Glutamatergic neuron (in vitro differentiated cells): Measurements from ENCODE around the gene VWA5B2. TPM values are rescaled to one million over a fixed set of nuclear protein-coding genes. Genes with fewer than 3 reads are reported as not detected.

Experiments
- DNase-seq: peaks from one replicate; pipeline ENCODE4 v3.0.0; 2022
- H3K27ac Mint-ChIP-seq: one replicate; pipeline ENCODE4 v1.8.0; 2020; ENCODE audit warnings: mild to moderate bottlenecking, mixed read lengths, inconsistent platforms; ENCODE audit not compliant: unreplicated experiment
- H3K27me3 Mint-ChIP-seq: one replicate; pipeline ENCODE4 v1.8.0; 2020; ENCODE audit warnings: mild to moderate bottlenecking, moderate library complexity, mixed read lengths, inconsistent platforms; ENCODE audit not compliant: unreplicated experiment
- H3K36me3 Mint-ChIP-seq: one replicate; pipeline ENCODE4 v1.8.0; 2020; ENCODE audit warnings: mild to moderate bottlenecking, mixed read lengths, inconsistent platforms; ENCODE audit not compliant: unreplicated experiment
- H3K4me1 Mint-ChIP-seq: one replicate; pipeline ENCODE4 v1.8.0; 2020; ENCODE audit warnings: mild to moderate bottlenecking, low read depth, mixed read lengths, inconsistent platforms; ENCODE audit not compliant: unreplicated experiment
- H3K4me3 Mint-ChIP-seq: one replicate; pipeline ENCODE4 v1.8.0; 2020; ENCODE audit warnings: mild to moderate bottlenecking, mixed read lengths, inconsistent platforms; ENCODE audit not compliant: unreplicated experiment
- H3K9me3 Mint-ChIP-seq: one replicate; pipeline ENCODE4 v1.8.0; 2020; ENCODE audit warnings: mild to moderate bottlenecking, moderate library complexity, mixed read lengths, inconsistent platforms; ENCODE audit not compliant: unreplicated experiment
- CTCF ChIP-seq: fragments of 200-600 bp; sonication (generic); IDR thresholded peaks from one replicate; pipeline ENCODE4 v1.5.0; 2021; ENCODE audit not compliant: partially characterized antibody, unreplicated experiment
- total RNA-seq: library from RNA; stranded (reverse); fragmentation: NEBNext Ultra II Directional; extraction: Animal tissue kit (Norgen Biotek cat#: 25700); gene quantifications from one replicate; pipeline ENCODE4 v1.2.1, GENCODE V29; 2021; ENCODE audit not compliant: unreplicated experiment

VWA5B2 gene
- total RNA-seq, 1 donor from 2014 or later = 56.5 TPM

GRCh38 chr3:184237807-184238206 lies 8.4 kb downstream of the VWA5B2 start:
- Mint-ChIP-seq H3K27ac (peak overlapping the region; percentile 76), H3K36me3 (peaks cover 4% of the 10 kb centered on the region), H3K4me3 (no peak overlapping the region), H3K9me3 (peaks cover 19% of the 10 kb centered on the region), H3K4me1 (peaks cover 32% of the 10 kb centered on the region), H3K27me3 (peaks cover 12% of the 10 kb centered on the region)
- TF ChIP-seq CTCF = no peak
- DNase-seq = no peak

DNA sequence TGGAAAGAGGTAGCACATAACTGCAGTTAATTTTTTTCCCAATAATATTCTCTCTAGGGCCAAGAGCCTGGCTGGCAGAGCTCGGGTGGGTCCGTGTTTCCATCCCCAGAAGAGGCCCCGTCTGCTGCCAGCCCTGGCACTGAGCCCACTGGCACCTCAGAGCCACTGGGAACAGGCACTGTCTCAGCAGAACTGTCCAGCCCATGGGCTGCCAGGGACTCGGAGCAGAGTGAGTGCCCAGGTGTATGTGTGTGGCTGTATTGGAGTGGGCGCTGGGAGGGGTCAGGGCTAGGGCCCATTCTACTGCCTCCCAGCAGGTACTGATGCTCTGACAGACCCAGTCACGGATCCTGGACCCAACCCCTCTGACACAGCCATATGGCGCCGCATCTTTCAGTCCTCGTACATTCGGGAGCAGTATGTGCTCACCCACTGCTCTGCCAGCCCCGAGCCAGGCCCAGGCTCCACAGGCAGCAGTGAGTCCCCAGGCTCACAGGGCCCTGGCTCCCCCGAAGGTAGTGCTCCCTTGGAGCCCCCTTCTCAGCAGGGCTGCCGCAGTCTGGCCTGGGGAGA lies 8.9 kb downstream of the VWA5B2 start:
- H3K4me1 Mint-ChIP-seq = peaks cover 29% of the 10 kb centered on the region
- peaks cover 19% of the 10 kb centered on the region for H3K9me3 Mint-ChIP-seq
- peaks cover 4% of the 10 kb centered on the region for H3K36me3 Mint-ChIP-seq
- peak overlapping the region; percentile 59 for H3K27ac Mint-ChIP-seq
- no peak for DNase-seq
- H3K27me3 Mint-ChIP-seq = peaks cover 12% of the 10 kb centered on the region
- TF ChIP-seq CTCF = no peak
- no peak overlapping the region for H3K4me3 Mint-ChIP-seq

DNA sequence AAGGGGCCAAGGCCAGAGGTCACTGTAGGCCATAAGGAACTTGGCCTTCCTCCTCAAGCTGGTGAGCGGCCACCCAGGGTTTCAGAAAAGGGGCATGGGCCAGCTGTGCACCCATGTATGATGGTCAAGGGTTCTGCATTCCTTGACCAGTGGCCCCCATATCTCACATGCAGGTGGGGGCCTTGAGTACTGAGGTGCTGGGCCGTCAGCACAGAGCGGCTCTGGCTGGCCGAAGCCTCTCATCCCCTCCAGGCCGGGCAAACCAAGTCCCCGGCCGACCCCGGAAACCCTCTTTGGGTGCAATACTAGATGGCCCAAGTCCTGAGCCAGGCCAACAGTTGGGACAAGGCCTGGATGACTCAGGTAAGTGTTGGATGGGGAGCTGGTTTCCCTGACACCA lies 9.8 kb downstream of the VWA5B2 start:
- Mint-ChIP-seq H3K36me3 (peaks cover 4% of the 10 kb centered on the region), H3K27ac (no peak overlapping the region), H3K9me3 (peaks cover 14% of the 10 kb centered on the region), H3K4me1 (peaks cover 23% of the 10 kb centered on the region), H3K4me3 (no peak overlapping the region), H3K27me3 (peaks cover 14% of the 10 kb centered on the region)
- no peak for DNase-seq
- TF ChIP-seq CTCF = no peak

- H3K27ac Mint-ChIP-seq = no peak overlapping the region
- no peak for TF ChIP-seq CTCF
- DNase-seq = no peak
- H3K36me3 Mint-ChIP-seq = peaks cover 5% of the 10 kb centered on the region
- H3K27me3 Mint-ChIP-seq = peaks cover 14% of the 10 kb centered on the region
- H3K4me1 Mint-ChIP-seq = peaks cover 19% of the 10 kb centered on the region
- peaks cover 13% of the 10 kb centered on the region for H3K9me3 Mint-ChIP-seq
- H3K4me3 Mint-ChIP-seq = no peak overlapping the region
Measured at GRCh38 chr3:184239708-184240107, 10.3 kb downstream of the VWA5B2 start.

- Mint-ChIP-seq H3K9me3 (peaks cover 13% of the 10 kb centered on the region), H3K27ac (no peak overlapping the region), H3K27me3 (peaks cover 14% of the 10 kb centered on the region), H3K36me3 (peaks cover 8% of the 10 kb centered on the region), H3K4me1 (peaks cover 12% of the 10 kb centered on the region), H3K4me3 (no peak overlapping the region)
- no peak for DNase-seq
- TF ChIP-seq CTCF = no peak
Measured at GRCh38 chr3:184240384-184241140, 11.2 kb downstream of the VWA5B2 start.
